Right lobe of liver (tissue), 4 donors: ENCODE results near the gene TMEM127.

Source experiments
- POLR2A ChIP-seq: fragments of 450-650 bp; IDR thresholded peaks from one replicate; pipeline ENCODE4 v1.6.1; 2017; ENCODE audit warnings: antibody characterized with exemption, mild to moderate bottlenecking
- TF ChIP-seq, protein P1 (sequence below), 4 donors: fragments of 200-600 bp in 3 of 4; fragments of 450-650 bp in 1 of 4; IDR thresholded peaks; one replicate each; pipeline versions ENCODE4 v1.5.1 to v1.8.0; 2016 to 2022; ENCODE audit warnings: antibody characterized with exemption in 4 of 4, mild to moderate bottlenecking in 2 of 4
- donor health status: DM: no; HTN: no; CAD: no.
- donor health status: DM: no; HTN: no; CAD: no.
- donor health status: DM: no; HTN: yes; CAD: no.

DNA sequence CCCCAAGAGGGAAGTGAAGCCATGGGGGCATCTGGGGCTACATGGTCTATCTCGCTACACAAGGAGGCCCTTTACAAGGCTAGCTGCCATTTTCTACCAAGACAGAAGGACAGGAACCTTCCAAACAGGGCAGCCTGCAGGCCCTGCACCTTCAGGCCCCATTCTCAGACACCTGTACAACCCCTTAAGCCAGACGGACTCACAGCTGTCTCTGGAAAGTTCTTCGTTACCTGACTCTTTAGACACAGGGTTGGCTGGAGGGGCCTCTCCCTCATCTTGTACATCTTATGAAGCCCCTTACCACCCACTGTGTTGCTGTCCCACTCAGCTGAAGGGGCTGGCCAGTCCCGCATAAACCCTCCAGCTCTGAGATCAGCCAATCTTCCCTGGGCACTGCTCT, 17.2 kb downstream of the TMEM127 start:
- TF ChIP-seq, protein P1, sequence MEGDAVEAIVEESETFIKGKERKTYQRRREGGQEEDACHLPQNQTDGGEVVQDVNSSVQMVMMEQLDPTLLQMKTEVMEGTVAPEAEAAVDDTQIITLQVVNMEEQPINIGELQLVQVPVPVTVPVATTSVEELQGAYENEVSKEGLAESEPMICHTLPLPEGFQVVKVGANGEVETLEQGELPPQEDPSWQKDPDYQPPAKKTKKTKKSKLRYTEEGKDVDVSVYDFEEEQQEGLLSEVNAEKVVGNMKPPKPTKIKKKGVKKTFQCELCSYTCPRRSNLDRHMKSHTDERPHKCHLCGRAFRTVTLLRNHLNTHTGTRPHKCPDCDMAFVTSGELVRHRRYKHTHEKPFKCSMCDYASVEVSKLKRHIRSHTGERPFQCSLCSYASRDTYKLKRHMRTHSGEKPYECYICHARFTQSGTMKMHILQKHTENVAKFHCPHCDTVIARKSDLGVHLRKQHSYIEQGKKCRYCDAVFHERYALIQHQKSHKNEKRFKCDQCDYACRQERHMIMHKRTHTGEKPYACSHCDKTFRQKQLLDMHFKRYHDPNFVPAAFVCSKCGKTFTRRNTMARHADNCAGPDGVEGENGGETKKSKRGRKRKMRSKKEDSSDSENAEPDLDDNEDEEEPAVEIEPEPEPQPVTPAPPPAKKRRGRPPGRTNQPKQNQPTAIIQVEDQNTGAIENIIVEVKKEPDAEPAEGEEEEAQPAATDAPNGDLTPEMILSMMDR (IDR thresholded peaks at IDR 0.05) = no peak
- no peak for TF ChIP-seq POLR2A
